ENCODE measurements around the gene PREP.

DNA sequence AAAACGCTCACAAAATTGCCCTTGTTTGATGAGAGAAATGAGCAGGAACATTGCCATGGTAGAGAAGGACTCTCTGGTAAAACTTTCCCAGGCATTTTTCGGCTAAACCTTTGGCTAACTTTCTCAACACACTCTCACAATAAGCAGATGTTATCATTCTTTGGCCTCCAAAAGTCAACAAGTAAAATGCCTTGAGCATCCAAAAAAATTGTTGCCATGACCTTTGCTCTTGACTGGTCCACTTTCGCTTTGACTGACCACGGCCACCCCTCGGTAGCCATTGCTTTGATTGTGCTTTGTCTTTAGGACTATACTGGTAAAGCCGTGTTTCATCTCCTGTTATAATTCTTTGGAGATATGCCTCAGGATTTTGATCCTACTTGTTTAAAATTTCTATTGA lies 41.1 kb upstream of the PREP start:
- no peak for TF ChIP-seq POLR2AphosphoS5 (IDR thresholded peaks at IDR 0.05)
- TF ChIP-seq, protein P1, sequence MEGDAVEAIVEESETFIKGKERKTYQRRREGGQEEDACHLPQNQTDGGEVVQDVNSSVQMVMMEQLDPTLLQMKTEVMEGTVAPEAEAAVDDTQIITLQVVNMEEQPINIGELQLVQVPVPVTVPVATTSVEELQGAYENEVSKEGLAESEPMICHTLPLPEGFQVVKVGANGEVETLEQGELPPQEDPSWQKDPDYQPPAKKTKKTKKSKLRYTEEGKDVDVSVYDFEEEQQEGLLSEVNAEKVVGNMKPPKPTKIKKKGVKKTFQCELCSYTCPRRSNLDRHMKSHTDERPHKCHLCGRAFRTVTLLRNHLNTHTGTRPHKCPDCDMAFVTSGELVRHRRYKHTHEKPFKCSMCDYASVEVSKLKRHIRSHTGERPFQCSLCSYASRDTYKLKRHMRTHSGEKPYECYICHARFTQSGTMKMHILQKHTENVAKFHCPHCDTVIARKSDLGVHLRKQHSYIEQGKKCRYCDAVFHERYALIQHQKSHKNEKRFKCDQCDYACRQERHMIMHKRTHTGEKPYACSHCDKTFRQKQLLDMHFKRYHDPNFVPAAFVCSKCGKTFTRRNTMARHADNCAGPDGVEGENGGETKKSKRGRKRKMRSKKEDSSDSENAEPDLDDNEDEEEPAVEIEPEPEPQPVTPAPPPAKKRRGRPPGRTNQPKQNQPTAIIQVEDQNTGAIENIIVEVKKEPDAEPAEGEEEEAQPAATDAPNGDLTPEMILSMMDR (IDR thresholded peaks at IDR 0.05): no peak
- TF ChIP-seq EP300 (IDR thresholded peaks at IDR 0.05; ENCODE audit: low read depth): no peak
- TF ChIP-seq POLR2A (IDR thresholded peaks at IDR 0.05): no peak
